Parathyroid adenoma (tissue), 2 donors: ENCODE measurements around the gene MGRN1.

ENCODE experiments used
- H2AFZ ChIP-seq: fragments of 300-600 bp; sonication (generic); one replicate; pipeline ENCODE4 v1.7.0; 2017; ENCODE audit warnings: antibody characterized with exemption, mild to moderate bottlenecking
- H3K27ac ChIP-seq: fragments of 300-600 bp; sonication (generic); one replicate; pipeline ENCODE4 v1.7.0; 2017
- H3K27me3 ChIP-seq: fragments of 300-600 bp; sonication (generic); one replicate; pipeline ENCODE4 v1.7.0; 2017; ENCODE audit warnings: low read length; ENCODE audit not compliant: control insufficient read depth, insufficient read depth
- H3K36me3 ChIP-seq: fragments of 300-600 bp; sonication (generic); one replicate; pipeline ENCODE4 v1.7.0; 2017; ENCODE audit warnings: low read length; ENCODE audit not compliant: control insufficient read depth, insufficient read depth
- H3K4me1 ChIP-seq: fragments of 300-600 bp; sonication (generic); one replicate; pipeline ENCODE4 v1.7.0; 2017; ENCODE audit warnings: control low read depth
- H3K4me2 ChIP-seq: fragments of 300-600 bp; sonication (generic); one replicate; pipeline ENCODE4 v1.7.0; 2017; ENCODE audit warnings: low read length
- H3K4me3 ChIP-seq: fragments of 300-600 bp; sonication (generic); one replicate; pipeline ENCODE4 v1.7.0; 2017; ENCODE audit warnings: low read depth, low read length
- H3K79me2 ChIP-seq: fragments of 300-600 bp; sonication (generic); one replicate; pipeline ENCODE4 v1.7.0; 2017; ENCODE audit warnings: control low read depth
- H3K9ac ChIP-seq: fragments of 300-600 bp; sonication (generic); one replicate; pipeline ENCODE4 v1.7.0; 2017; ENCODE audit warnings: mild to moderate bottlenecking
- H3K9me3 ChIP-seq: fragments of 300-600 bp; sonication (generic); one replicate; pipeline ENCODE4 v1.7.0; 2017; ENCODE audit warnings: low read length; ENCODE audit not compliant: control insufficient read depth
- CTCF ChIP-seq: fragments of 300-600 bp; sonication (generic); IDR thresholded peaks from one replicate; pipeline ENCODE4 v1.7.0; 2017; ENCODE audit warnings: antibody characterized with exemption, mild to moderate bottlenecking
- donor health status: primary hyperparathyroidism.

MGRN1 gene

GRCh38 chr16:4624015-4624826, at the start of gene MGRN1:
TSS of gene MGRN1 (plus strand) at chr16:4624826. CDS start at chr16:4624961, 135 bp downstream.
- Histone ChIP-seq H3K27ac (peak within 1 kb of the TSS; percentile 99), H3K9ac (peak within 1 kb of the TSS; percentile 97), H2AFZ (peak within 1 kb of the TSS; percentile 99), H3K36me3 (no peaks in the 10 kb centered on the region), H3K9me3 (no peaks in the 10 kb centered on the region), H3K27me3 (no peaks in the 10 kb centered on the region), H3K4me1 (peaks cover 15% of the 10 kb centered on the region), H3K4me2 (peak within 1 kb of the TSS; percentile 89), H3K79me2 (peaks cover 44% of the 10 kb centered on the region), H3K4me3 (peak within 1 kb of the TSS; percentile 85)
- peak; percentile 99 for TF ChIP-seq CTCF

GRCh38 chr16:4574919-4575705, 49.5 kb upstream of the MGRN1 start:
- no peak overlapping the region for H3K4me3 ChIP-seq
- H2AFZ ChIP-seq, result no peak overlapping the region
- no peaks in the 10 kb centered on the region for H3K4me1 ChIP-seq
- no peak overlapping the region for H3K9ac ChIP-seq
- no peaks in the 10 kb centered on the region for H3K36me3 ChIP-seq
- no peak for TF ChIP-seq CTCF
- H3K27ac ChIP-seq, result no peak overlapping the region
- no peaks in the 10 kb centered on the region for H3K27me3 ChIP-seq
- no peak overlapping the region for H3K4me2 ChIP-seq
- H3K9me3 ChIP-seq, result no peaks in the 10 kb centered on the region
- H3K79me2 ChIP-seq, result no peaks in the 10 kb centered on the region

GRCh38 chr16:4576008-4576407, 48.6 kb upstream of the MGRN1 start:
- H3K27ac ChIP-seq, result no peak overlapping the region
- no peak overlapping the region for H3K9ac ChIP-seq
- no peaks in the 10 kb centered on the region for H3K9me3 ChIP-seq
- no peaks in the 10 kb centered on the region for H3K4me1 ChIP-seq
- TF ChIP-seq CTCF, result no peak
- no peak overlapping the region for H3K4me2 ChIP-seq
- no peak overlapping the region for H3K4me3 ChIP-seq
- H3K36me3 ChIP-seq, result no peaks in the 10 kb centered on the region
- no peaks in the 10 kb centered on the region for H3K27me3 ChIP-seq
- H2AFZ ChIP-seq, result no peak overlapping the region
- no peaks in the 10 kb centered on the region for H3K79me2 ChIP-seq

DNA sequence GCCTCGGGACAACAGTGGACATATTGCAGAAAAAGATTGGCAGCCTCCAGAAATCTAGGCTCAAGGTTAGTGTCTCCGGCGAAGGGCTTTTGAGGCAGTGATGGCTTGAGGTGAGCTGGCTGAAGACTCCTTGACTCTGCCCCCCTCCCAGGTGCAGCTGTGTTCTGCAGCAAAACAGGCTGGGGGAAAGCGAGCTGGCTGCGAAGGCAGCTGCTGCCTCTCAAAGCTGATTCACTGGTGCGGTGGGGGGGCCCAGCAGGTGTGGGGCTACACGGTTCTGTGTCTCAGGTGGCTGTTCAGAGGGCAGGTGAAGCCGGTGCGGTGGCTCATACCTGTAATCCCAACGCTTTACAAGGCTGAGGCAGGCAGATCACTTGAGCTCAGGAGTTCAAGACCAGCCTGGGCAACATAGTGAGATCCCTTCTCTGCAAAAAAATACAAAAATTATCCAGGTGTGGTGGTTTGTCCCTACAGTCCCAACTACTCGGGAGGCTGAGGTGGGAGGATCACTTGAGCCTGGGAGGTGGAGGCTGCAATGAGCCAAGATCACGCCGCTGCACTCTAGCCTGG, 45.6 kb upstream of the MGRN1 start:
- H3K4me3 ChIP-seq, result no peak overlapping the region
- H3K27me3 ChIP-seq, result no peaks in the 10 kb centered on the region
- H3K79me2 ChIP-seq, result no peaks in the 10 kb centered on the region
- no peak overlapping the region for H3K27ac ChIP-seq
- TF ChIP-seq CTCF, result no peak
- no peaks in the 10 kb centered on the region for H3K9me3 ChIP-seq
- no peaks in the 10 kb centered on the region for H3K36me3 ChIP-seq
- H3K4me1 ChIP-seq, result no peaks in the 10 kb centered on the region
- H3K4me2 ChIP-seq, result no peak overlapping the region
- H3K9ac ChIP-seq, result no peak overlapping the region
- no peak overlapping the region for H2AFZ ChIP-seq
